Measurements from ENCODE around the gene PLCB3.

PLCB3 gene

GRCh38 chr11:64287676-64288352, 36.5 kb downstream of the PLCB3 start:
- no peak for DNase-seq (ENCODE audit: low read depth in 2 of 2)

- no peak for DNase-seq (ENCODE audit: low read depth in 2 of 2)
These were observed 37.0 kb downstream of the PLCB3 start for GRCh38 chr11:64288353-64288750.

GRCh38 chr11:64289002-64289564, 37.8 kb downstream of the PLCB3 start:
- DNase-seq (ENCODE audit: low read depth in 2 of 2), result no peak

- no peak for DNase-seq (ENCODE audit: low read depth in 2 of 2)
These were observed 39.3 kb downstream of the PLCB3 start for GRCh38 chr11:64290352-64291261.

- no peak for DNase-seq (ENCODE audit: low read depth in 2 of 2)
These were observed 40.0 kb downstream of the PLCB3 start, which contains the start of gene KCNK4 for GRCh38 chr11:64291262-64291751. KCNK4 (plus strand) TSS chr11:64291302; CDS start chr11:64293019, 1,717 bp downstream.

- no peak for DNase-seq (ENCODE audit: low read depth in 2 of 2)
These were observed 40.6 kb downstream of the PLCB3 start for GRCh38 chr11:64291752-64292459.

GRCh38 chr11:64292460-64293254, 41.3 kb downstream of the PLCB3 start:
- DNase-seq (ENCODE audit: low read depth in 2 of 2), result no peak

- DNase-seq (ENCODE audit: low read depth in 2 of 2), result no peak
These were observed 43.4 kb downstream of the PLCB3 start for GRCh38 chr11:64294774-64295173.

GRCh38 chr11:64295760-64296159, 44.4 kb downstream of the PLCB3 start:
- DNase-seq (ENCODE audit: low read depth in 2 of 2), result no peak

- DNase-seq (ENCODE audit: low read depth in 2 of 2), result no peak
These were observed 44.9 kb downstream of the PLCB3 start for GRCh38 chr11:64296236-64296635.

- DNase-seq (ENCODE audit: low read depth in 2 of 2), result no peak
These were observed 45.7 kb downstream of the PLCB3 start for GRCh38 chr11:64296830-64297698.

- no peak for DNase-seq (ENCODE audit: low read depth in 2 of 2)
These were observed 46.5 kb downstream of the PLCB3 start for GRCh38 chr11:64297699-64298358.

- no peak for DNase-seq (ENCODE audit: low read depth in 2 of 2)
These were observed 47.9 kb downstream of the PLCB3 start for GRCh38 chr11:64298966-64299846.

- DNase-seq (ENCODE audit: low read depth in 2 of 2), result no peak
These were observed 48.7 kb downstream of the PLCB3 start, which contains the start of gene CATSPERZ for GRCh38 chr11:64299847-64300648. CATSPERZ (plus strand) TSS chr11:64300358; CDS start chr11:64300411, 53 bp downstream.

GRCh38 chr11:64303109-64304031, 52.0 kb downstream of the PLCB3 start:
- no peak for DNase-seq (ENCODE audit: low read depth in 2 of 2)

- DNase-seq (ENCODE audit: low read depth in 2 of 2), result no peak
These were observed 52.6 kb downstream of the PLCB3 start for GRCh38 chr11:64304032-64304315.
